Measurements from ENCODE around the gene GPR61.

DNA sequence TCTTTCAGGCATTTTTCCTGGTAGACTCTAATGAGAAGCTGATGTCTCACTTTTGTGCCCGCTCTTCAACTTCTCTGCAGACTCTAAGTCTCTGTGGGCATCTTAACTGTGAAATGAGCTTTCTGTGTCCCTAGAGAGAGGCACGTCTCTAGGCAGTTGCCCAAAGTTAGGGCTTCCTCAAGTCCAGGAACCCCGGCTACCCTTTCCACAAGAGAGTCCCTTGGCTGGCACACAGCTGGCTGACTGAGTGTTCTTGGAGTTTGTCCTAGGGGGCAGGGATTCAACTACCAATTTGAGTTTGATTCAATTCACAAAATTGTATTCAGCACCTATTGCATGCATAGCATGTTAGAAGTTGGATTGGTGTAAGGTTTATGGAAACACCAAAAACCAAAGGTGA lies 1.4 kb downstream of the GPR61 start:
- TF ChIP-seq, protein P1, sequence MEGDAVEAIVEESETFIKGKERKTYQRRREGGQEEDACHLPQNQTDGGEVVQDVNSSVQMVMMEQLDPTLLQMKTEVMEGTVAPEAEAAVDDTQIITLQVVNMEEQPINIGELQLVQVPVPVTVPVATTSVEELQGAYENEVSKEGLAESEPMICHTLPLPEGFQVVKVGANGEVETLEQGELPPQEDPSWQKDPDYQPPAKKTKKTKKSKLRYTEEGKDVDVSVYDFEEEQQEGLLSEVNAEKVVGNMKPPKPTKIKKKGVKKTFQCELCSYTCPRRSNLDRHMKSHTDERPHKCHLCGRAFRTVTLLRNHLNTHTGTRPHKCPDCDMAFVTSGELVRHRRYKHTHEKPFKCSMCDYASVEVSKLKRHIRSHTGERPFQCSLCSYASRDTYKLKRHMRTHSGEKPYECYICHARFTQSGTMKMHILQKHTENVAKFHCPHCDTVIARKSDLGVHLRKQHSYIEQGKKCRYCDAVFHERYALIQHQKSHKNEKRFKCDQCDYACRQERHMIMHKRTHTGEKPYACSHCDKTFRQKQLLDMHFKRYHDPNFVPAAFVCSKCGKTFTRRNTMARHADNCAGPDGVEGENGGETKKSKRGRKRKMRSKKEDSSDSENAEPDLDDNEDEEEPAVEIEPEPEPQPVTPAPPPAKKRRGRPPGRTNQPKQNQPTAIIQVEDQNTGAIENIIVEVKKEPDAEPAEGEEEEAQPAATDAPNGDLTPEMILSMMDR (IDR thresholded peaks at IDR 0.05): no peak
- no peak for TF ChIP-seq POLR2A (IDR thresholded peaks at IDR 0.05)

All from thyroid gland (tissue), 4 donors.